PC-3 (cell line): ENCODE measurements around the gene OXGR1. TPM values are rescaled to one million over a fixed set of nuclear protein-coding genes. Genes with fewer than 3 reads are reported as not detected.

Experiments
- ATAC-seq: fragments of 200-7000 bp; cut with Tn5 transposase; 2 replicates; pipeline ENCODE4 v1.9.1; 2020; ENCODE audit warnings: mild to moderate bottlenecking, moderate library complexity
- BruUV-seq: library from RNA; stranded (reverse); fragments of 400-500 nt; replicated peaks from 2 replicates; lab custom pipeline; 2021; lab: Mats Ljungman, UMichigan
- CTCF ChIA-PET: fragments of 300-600 bp; sonication (Branson Sonifier 250); formaldehyde crosslinking; loops from one replicate; lab custom pipeline; 2022; ENCODE audit warnings: antibody characterized with exemption; lab: Charles Lee
- POLR2A ChIA-PET: fragments of 300-600 bp; sonication (Branson Sonifier 250); formaldehyde crosslinking; loops from one replicate; lab custom pipeline; 2022; ENCODE audit warnings: antibody characterized with exemption; ENCODE audit not compliant: unreplicated experiment; lab: Charles Lee
- DNase-seq: peaks from one replicate; pipeline ENCODE4 v3.0.0-alpha.2; 2015
- H2AFZ ChIP-seq: fragments of 300-600 bp; sonication (generic); 2 replicates; pipeline ENCODE4 v1.6.0; 2016; ENCODE audit warnings: antibody characterized with exemption, low read length
- H3F3A ChIP-seq: fragments of 300-600 bp; sonication (generic); one replicate; pipeline ENCODE4 v1.6.0; 2017; ENCODE audit warnings: antibody characterized with exemption, low read length, control low read depth, mild to moderate bottlenecking; ENCODE audit not compliant: unreplicated experiment
- H3K27ac ChIP-seq: fragments of 300-600 bp; sonication (generic); 2 replicates; pipeline ENCODE4 v1.5.1; 2016; ENCODE audit warnings: mild to moderate bottlenecking, low read length
- H3K27me3 ChIP-seq: fragments of 300-600 bp; sonication (generic); 2 replicates; pipeline ENCODE4 v1.6.1; 2016; ENCODE audit warnings: low read length, mixed read lengths
- H3K36me3 ChIP-seq: fragments of 300-600 bp; sonication (generic); 2 replicates; pipeline ENCODE4 v1.6.1; 2016; ENCODE audit warnings: low read depth, mixed run types, low read length, mixed read lengths
- H3K4me1 ChIP-seq: fragments of 300-600 bp; sonication (generic); 2 replicates; pipeline ENCODE4 v1.5.1; 2016; ENCODE audit warnings: low read length; ENCODE audit not compliant: insufficient read depth
- H3K4me2 ChIP-seq: fragments of 300-600 bp; sonication (generic); 2 replicates; pipeline ENCODE4 v1.6.0; 2016; ENCODE audit warnings: low read length
- H3K4me3 ChIP-seq: fragments of 300-600 bp; sonication (generic); 2 replicates; pipeline ENCODE4 v1.5.1; 2016; ENCODE audit warnings: mild to moderate bottlenecking, low read length, mixed read lengths
- H3K79me2 ChIP-seq: fragments of 300-600 bp; sonication (generic); 2 replicates; pipeline ENCODE4 v1.6.1; 2017; ENCODE audit warnings: low read length, mixed read lengths
- H3K9ac ChIP-seq: fragments of 300-600 bp; sonication (generic); 2 replicates; pipeline ENCODE4 v1.6.0; 2016; ENCODE audit warnings: mild to moderate bottlenecking, low read length
- H3K9me2 ChIP-seq: fragments of 300-600 bp; sonication (generic); replicated peaks from 2 replicates; pipeline ENCODE4 v1.6.1; 2016; ENCODE audit warnings: mixed run types, low read length, mixed read lengths
- H3K9me3 ChIP-seq: fragments of 300-600 bp; sonication (generic); 2 replicates; pipeline ENCODE4 v1.6.1; 2016; ENCODE audit warnings: low read length, mixed read lengths
- H4K20me1 ChIP-seq: fragments of 300-600 bp; sonication (generic); 2 replicates; pipeline ENCODE4 v1.6.1; 2016; ENCODE audit warnings: low read length, mixed read lengths
- CTCF ChIP-seq: fragments of 300-600 bp; sonication (generic); conservative IDR thresholded peaks from 2 replicates; pipeline ENCODE4 v1.5.1; 2017; ENCODE audit warnings: antibody characterized with exemption, low read depth, mild to moderate bottlenecking, low read length
- EZH2 ChIP-seq: fragments of 300-600 bp; sonication (generic); IDR thresholded peaks from one replicate; pipeline ENCODE4 v1.6.1; 2017; ENCODE audit warnings: antibody characterized with exemption, mild to moderate bottlenecking, low read length; ENCODE audit not compliant: unreplicated experiment
- EZH2phosphoT487 ChIP-seq: fragments of 300-600 bp; sonication (generic); IDR thresholded peaks from 2 replicates; pipeline ENCODE4 v1.6.1; 2018; ENCODE audit warnings: mild to moderate bottlenecking, antibody characterized with exemption, low read length, borderline replicate concordance
- intact Hi-C: fragments of 100-400 bp; cut with micrococcal nuclease; formaldehyde crosslinking; loops from 2 replicates; pipeline ENCODE4 v1.9.0; 2023
- total RNA-seq: library from RNA; depleted of rRNA; stranded (reverse); fragments of >200 nt; gene quantifications from 2 replicates; pipeline ENCODE4 v1.2.3, GENCODE V29; 2014

Gene OXGR1
- total RNA-seq, 1 experiment from 2014 or later: not detected

GRCh38 chr13:97005625-97006262, 11.5 kb upstream of the OXGR1 start:
- no TSS peak for BruUV-seq
- DNase-seq (peak; percentile 9), ATAC-seq (no peak)
- no peak overlapping the region for H3K27ac ChIP-seq
- H3K27me3 ChIP-seq: peaks cover 26% of the 10 kb centered on the region
- no peaks in the 10 kb centered on the region for H3K9me3 ChIP-seq
- TF ChIP-seq EZH2phosphoT487: no peak
- no peak for TF ChIP-seq EZH2
- TF ChIP-seq CTCF: no peak
- intact Hi-C loops: no loop called here
- CTCF ChIA-PET: no interaction called here
- POLR2A ChIA-PET: no interaction called here
- no peaks in the 10 kb centered on the region for H3K36me3 ChIP-seq
- no peak overlapping the region for H3K4me2 ChIP-seq
- H3K4me1 ChIP-seq: no peaks in the 10 kb centered on the region
- H3F3A ChIP-seq: no peaks in the 10 kb centered on the region
- H3K9ac ChIP-seq: no peak overlapping the region
- no peak overlapping the region for H2AFZ ChIP-seq
- no peak overlapping the region for H3K4me3 ChIP-seq
- H4K20me1 ChIP-seq: no peaks in the 10 kb centered on the region
- H3K79me2 ChIP-seq: no peaks in the 10 kb centered on the region
- H3K9me2 ChIP-seq: no peaks in the 10 kb centered on the region

- H3K4me3 ChIP-seq: no peak overlapping the region
- no peaks in the 10 kb centered on the region for H3F3A ChIP-seq
- ATAC-seq: no peak
- no peak overlapping the region for H2AFZ ChIP-seq
- DNase-seq: no peak
- H3K4me1 ChIP-seq: no peaks in the 10 kb centered on the region
- no peaks in the 10 kb centered on the region for H3K9me3 ChIP-seq
- H3K4me2 ChIP-seq: no peak overlapping the region
- H3K9me2 ChIP-seq: no peaks in the 10 kb centered on the region
- POLR2A ChIA-PET: no interaction called here
- intact Hi-C loops: no loop called here
- no peak for TF ChIP-seq CTCF
- TF ChIP-seq EZH2: no peak
- TF ChIP-seq EZH2phosphoT487: no peak
- no peaks in the 10 kb centered on the region for H4K20me1 ChIP-seq
- no peak overlapping the region for H3K27ac ChIP-seq
- H3K27me3 ChIP-seq: peaks cover 27% of the 10 kb centered on the region
- no TSS peak for BruUV-seq
- no peaks in the 10 kb centered on the region for H3K36me3 ChIP-seq
- H3K9ac ChIP-seq: no peak overlapping the region
- CTCF ChIA-PET: no interaction called here
- no peaks in the 10 kb centered on the region for H3K79me2 ChIP-seq
These were observed 10.6 kb upstream of the OXGR1 start for GRCh38 chr13:97004886-97005285.

- Histone ChIP-seq H3K9me2 (no peaks in the 10 kb centered on the region), H3K36me3 (no peaks in the 10 kb centered on the region), H3K27me3 (peaks cover 31% of the 10 kb centered on the region), H3K27ac (no peak overlapping the region), H3K79me2 (no peaks in the 10 kb centered on the region), H3K4me2 (no peak overlapping the region), H3F3A (no peaks in the 10 kb centered on the region), H2AFZ (no peak overlapping the region), H3K9ac (no peak overlapping the region), H4K20me1 (no peaks in the 10 kb centered on the region), H3K4me1 (no peaks in the 10 kb centered on the region), H3K4me3 (no peak overlapping the region), H3K9me3 (no peaks in the 10 kb centered on the region)
- POLR2A ChIA-PET: no interaction called here
- no peak for TF ChIP-seq EZH2
- no peak for TF ChIP-seq CTCF
- no peak for TF ChIP-seq EZH2phosphoT487
- BruUV-seq: no TSS peak
- ATAC-seq (no peak), DNase-seq (peak; percentile 26)
- CTCF ChIA-PET: no interaction called here
- intact Hi-C loops: no loop called here
These were observed 10.0 kb upstream of the OXGR1 start for GRCh38 chr13:97004096-97004876.
